B cell (primary cell): ENCODE results near the gene SCN1A. TPM values are rescaled to one million over a fixed set of nuclear protein-coding genes. Genes with fewer than 3 reads are reported as not detected.

Experiments
- ATAC-seq: fragments of 200-7000 bp; cut with Tn5 transposase; one replicate; pipeline ENCODE4 v1.10.0; 2021; ENCODE audit warnings: low read depth, mild to moderate bottlenecking, moderate number of reproducible peaks, moderate library complexity
- CTCF ChIA-PET: fragments of 350-600 bp; sonication (Branson Sonifier 250); formaldehyde crosslinking; loops from one replicate; lab custom pipeline; 2021; ENCODE audit warnings: antibody characterized with exemption, inconsistent platforms; lab: Charles Lee
- POLR2A ChIA-PET: fragments of 350-600 bp; sonication (Branson Sonifier 250); formaldehyde crosslinking; loops from one replicate; lab custom pipeline; 2021; ENCODE audit warnings: antibody characterized with exemption; lab: Charles Lee
- DNase-seq: peaks from one replicate; pipeline ENCODE4 v3.0.0; 2013
- H2AFZ ChIP-seq: 2 replicates; pipeline ENCODE4 v1.6.1; 2012; ENCODE audit warnings: mild to moderate bottlenecking, low read depth, low read length; ENCODE audit not compliant: insufficient read depth, poor library complexity, severe bottlenecking
- H3K27ac ChIP-seq, 2 donors: 1 replicate in 1 of 2; 2 replicates in 1 of 2; pipeline ENCODE4 v1.5.1; 2012 to 2013; ENCODE audit warnings: low read length in 2 of 2, mild to moderate bottlenecking in 2 of 2, moderate library complexity in 1 of 2
- H3K27me3 ChIP-seq, 4 experiments: fragments of 200-600 bp in 1 of 4; sonication (generic) in 1 of 4; replicated peaks in 1 of 4; 1 replicate in 2 of 4; 2 replicates in 2 of 4; pipeline versions ENCODE4 v1.6.1 to v1.7.0; 2013 to 2016; ENCODE audit warnings: low read length in 3 of 4, mild to moderate bottlenecking in 2 of 4, mixed read lengths in 1 of 4, moderate library complexity in 1 of 4; ENCODE audit not compliant: insufficient read depth in 4 of 4, control insufficient read depth in 3 of 4; ENCODE audit errors: control extremely low read depth in 1 of 4
- H3K36me3 ChIP-seq, 2 experiments: replicated peaks in 1 of 2; 1 replicate in 1 of 2; 2 replicates in 1 of 2; pipeline versions ENCODE4 v1.6.1 to v1.7.1; 2013; ENCODE audit warnings: low read length in 1 of 2; ENCODE audit not compliant: insufficient read depth in 2 of 2, control insufficient read depth in 1 of 2; ENCODE audit errors: control extremely low read depth in 1 of 2, extremely low read depth in 1 of 2
- H3K4me1 ChIP-seq, 2 donors: fragments of 200-600 bp in 1 of 2; sonication (generic) in 1 of 2; 1 replicate in 1 of 2; 2 replicates in 1 of 2; pipeline versions ENCODE4 v1.5.1 to v1.6.1; 2013 to 2017; ENCODE audit warnings: low read length in 2 of 2; ENCODE audit not compliant: control insufficient read depth in 2 of 2, insufficient read depth in 2 of 2
- H3K4me2 ChIP-seq: replicated peaks from 2 replicates; pipeline ENCODE3; 2012; ENCODE audit warnings: mild to moderate bottlenecking, low read depth, low read length; ENCODE audit not compliant: poor library complexity, severe bottlenecking
- H3K4me3 ChIP-seq, 5 experiments: fragments of 200-600 bp in 1 of 5; sonication (generic) in 1 of 5; 1 replicate in 3 of 5; 2 replicates in 2 of 5; pipeline versions ENCODE4 v1.5.1 to v1.7.0; 2011 to 2016; ENCODE audit warnings: low read length in 4 of 5, mild to moderate bottlenecking in 4 of 5, low read depth in 2 of 5, control low read depth in 1 of 5, moderate library complexity in 1 of 5; ENCODE audit not compliant: insufficient read depth in 1 of 5; ENCODE audit errors: control extremely low read depth in 1 of 5, extremely low read depth in 1 of 5
- H3K79me2 ChIP-seq: fragments of 200-600 bp; sonication (generic); one replicate; pipeline ENCODE4 v1.6.0; 2016; ENCODE audit warnings: low read length; ENCODE audit not compliant: control insufficient read depth, insufficient read depth
- H3K9ac ChIP-seq: fragments of 200-600 bp; sonication (generic); 2 replicates; pipeline ENCODE4 v1.6.1; 2017; ENCODE audit warnings: mild to moderate bottlenecking, low read length, moderate library complexity
- H3K9me3 ChIP-seq, 3 donors: one replicate each; pipeline versions ENCODE4 v1.6.1 to v1.7.1; 2013; ENCODE audit warnings: low read length in 2 of 3; ENCODE audit not compliant: control insufficient read depth in 2 of 3, insufficient read depth in 1 of 3; ENCODE audit errors: control extremely low read depth in 1 of 3
- H4K20me1 ChIP-seq: 2 replicates; pipeline ENCODE4 v1.6.0; 2012; ENCODE audit warnings: mild to moderate bottlenecking, low read length; ENCODE audit not compliant: insufficient read depth, control insufficient read depth, poor library complexity, severe bottlenecking
- H3K27ac Mint-ChIP-seq: one replicate; pipeline ENCODE4 v1.8.0; 2021; ENCODE audit warnings: mixed read lengths
- H3K27me3 Mint-ChIP-seq: one replicate; pipeline ENCODE4 v1.8.0; 2021; ENCODE audit warnings: mixed read lengths
- H3K4me1 Mint-ChIP-seq: one replicate; pipeline ENCODE4 v1.8.0; 2021; ENCODE audit warnings: mixed read lengths
- H3K4me3 Mint-ChIP-seq: one replicate; pipeline ENCODE4 v1.8.0; 2021; ENCODE audit warnings: mixed read lengths
- H3K9me3 Mint-ChIP-seq: one replicate; pipeline ENCODE4 v1.8.0; 2022; ENCODE audit warnings: mixed read lengths; ENCODE audit not compliant: insufficient read depth
- CTCF ChIP-seq: fragments of 200-600 bp; IDR thresholded peaks from one replicate; pipeline ENCODE4 v1.8.0; 2022; ENCODE audit warnings: antibody characterized with exemption, mild to moderate bottlenecking
- EZH2 ChIP-seq: IDR thresholded peaks from 2 replicates; pipeline ENCODE4 v1.6.1; 2012; ENCODE audit warnings: borderline replicate concordance, low read depth, mild to moderate bottlenecking, moderate library complexity, low read length; ENCODE audit not compliant: insufficient read depth, poor library complexity, severe bottlenecking
- WGBS: methylation state at CpG from one replicate; pipeline ENCODE4 v1.1.5; 2013; ENCODE audit warnings: missing lambda C conversion rate; ENCODE audit not compliant: insufficient coverage; 5-methylcytosine and 5-hydroxymethylcytosine counted together
- intact Hi-C: fragments of 100-400 bp; cut with micrococcal nuclease; formaldehyde crosslinking; loops from one replicate; pipeline ENCODE4 v1.10.0; 2022
- polyA plus RNA-seq: library from polyadenylated mRNA; depleted of rRNA; stranded (reverse); fragments of >200 nt; gene quantifications from 2 replicates; pipeline ENCODE4 v1.2.3, GENCODE V29; 2012
- total RNA-seq, 2 donors: library from RNA; stranded (reverse); fragments of 120-200 nt in 1 of 2; gene quantifications; 1 replicate in 1 of 2; 2 replicates in 1 of 2; pipeline versions ENCODE4 v1.2.3 to v1.2.4, GENCODE V29; 2013 to 2022

Gene SCN1A
- total and polyA plus RNA-seq, 2 donors (not counting 1 experiment from before 2014, with no cell fraction given): not detected

GRCh38 chr2:165957030-165957675 is 170.7 kb downstream of the SCN1A start:
- intact Hi-C loops: loop anchor here (10.0 kb wide), 1 partner anchor 962 kb away; no protein-coding TSS in a partner anchor
- Histone ChIP-seq H3K4me3 (no peak overlapping the region), H3K9me3 (no peaks in the 10 kb centered on the region), H3K9ac (no peak overlapping the region), H3K79me2 (peaks cover 6% of the 10 kb centered on the region), H3K36me3 (no peaks in the 10 kb centered on the region), H3K4me1 (peaks cover 19 to 20% of the 10 kb centered on the region in 2 donors), H2AFZ (no peak overlapping the region), H3K27ac (no peak overlapping the region), H3K27me3 (no peaks in the 10 kb centered on the region), H4K20me1 (no peaks in the 10 kb centered on the region), H3K4me2 (no peak overlapping the region)
- 91% methylated on average over 38 of the region's 60 CpGs for WGBS
- ChIA-PET POLR2A (no interaction called here), CTCF (interaction anchor here (2.8 kb wide), 1 partner anchor 171 kb away, joined by 11 read pairs; the partner anchor contains the start of gene SCN1A)
- Mint-ChIP-seq H3K4me1 (peaks cover 12% of the 10 kb centered on the region), H3K27me3 (no peaks in the 10 kb centered on the region), H3K4me3 (no peak overlapping the region), H3K9me3 (no peaks in the 10 kb centered on the region), H3K27ac (no peak overlapping the region)
- TF ChIP-seq EZH2 (no peak), CTCF (no peak)
- ATAC-seq (no peak), DNase-seq (no peak)
